GM20431 (cell line): ENCODE results near the gene NOM1.

Experiments
- in situ Hi-C: fragments of 300-500 bp; cut with MseI, MboI; formaldehyde crosslinking; loops from one replicate; pipeline ENCODE4 v1.15.0; 2020; ENCODE audit warnings: low sequenced_read_pairs; ENCODE audit not compliant: unreplicated experiment

Gene NOM1

DNA sequence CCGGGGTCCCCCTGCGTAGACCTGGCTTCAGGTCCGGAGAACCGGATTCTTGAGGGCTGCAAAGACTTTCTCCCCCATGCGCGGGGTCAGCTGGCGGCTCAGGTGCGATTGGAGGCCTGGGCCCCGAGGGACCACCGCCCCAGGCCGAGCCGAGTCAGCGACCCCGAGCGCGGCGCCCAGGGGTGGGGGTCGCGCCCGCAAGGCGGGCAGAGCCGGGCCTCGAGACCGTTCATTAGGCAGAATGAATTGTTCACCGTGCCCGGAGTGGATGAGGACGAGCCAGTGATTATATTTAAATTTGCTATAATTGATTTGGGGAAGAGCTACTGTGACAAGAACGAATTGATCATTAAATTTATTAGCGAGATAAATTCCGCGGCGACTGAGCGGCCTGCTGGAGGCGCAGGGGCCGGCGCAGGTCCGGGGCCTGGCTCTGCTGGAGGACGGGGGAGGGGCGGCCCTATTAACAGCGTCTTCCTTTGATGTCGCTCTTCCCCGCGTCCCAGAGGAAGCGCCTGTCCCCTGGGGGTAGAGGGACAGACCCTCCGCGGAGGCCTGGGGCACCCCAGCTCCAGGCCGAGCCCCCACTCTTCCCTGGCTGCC, 53.4 kb downstream of the NOM1 start:
- in situ Hi-C loops: no loop called here

- in situ Hi-C loops: no loop called here
Observed at GRCh38 chr7:157003445-157003755, 53.9 kb downstream of the NOM1 start.

DNA sequence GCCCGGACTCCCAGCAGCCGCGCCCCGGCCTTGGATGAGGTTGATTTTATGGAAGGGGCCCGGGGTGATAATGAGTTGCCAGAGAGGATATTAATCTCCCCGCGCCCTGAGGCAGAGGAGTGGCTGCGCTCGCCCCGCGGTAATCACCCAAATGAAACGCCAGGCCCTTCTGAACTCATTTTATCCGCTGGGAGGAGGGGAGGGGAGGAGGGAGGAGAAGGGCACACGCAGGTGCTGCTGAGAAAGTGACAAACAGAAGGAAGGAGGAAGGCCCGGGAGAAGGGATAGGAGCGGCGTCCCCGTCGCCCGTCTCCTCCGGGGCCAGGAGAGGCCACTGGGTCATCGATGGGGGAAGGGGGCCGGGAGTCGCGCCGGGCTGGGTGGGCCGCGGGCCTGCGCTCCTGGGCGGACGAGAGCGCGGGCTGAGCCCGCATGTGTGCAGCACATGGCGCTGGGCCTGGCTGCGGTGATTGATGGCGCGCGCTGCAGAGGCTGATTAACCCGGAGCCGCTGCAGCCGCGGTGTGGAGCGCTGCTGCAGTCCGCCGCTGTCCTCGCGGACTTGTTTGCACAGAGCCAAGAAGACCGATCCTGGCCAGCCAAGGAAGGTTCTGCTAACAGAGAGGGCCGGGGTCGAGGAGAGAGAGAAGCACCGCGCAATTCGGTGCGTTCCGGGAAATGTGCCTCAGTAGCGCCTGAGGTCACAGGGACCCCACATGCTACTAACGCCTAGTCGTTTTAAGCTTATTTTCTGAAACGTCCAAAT, 54.4 kb downstream of the NOM1 start:
- in situ Hi-C loops: no loop called here

DNA sequence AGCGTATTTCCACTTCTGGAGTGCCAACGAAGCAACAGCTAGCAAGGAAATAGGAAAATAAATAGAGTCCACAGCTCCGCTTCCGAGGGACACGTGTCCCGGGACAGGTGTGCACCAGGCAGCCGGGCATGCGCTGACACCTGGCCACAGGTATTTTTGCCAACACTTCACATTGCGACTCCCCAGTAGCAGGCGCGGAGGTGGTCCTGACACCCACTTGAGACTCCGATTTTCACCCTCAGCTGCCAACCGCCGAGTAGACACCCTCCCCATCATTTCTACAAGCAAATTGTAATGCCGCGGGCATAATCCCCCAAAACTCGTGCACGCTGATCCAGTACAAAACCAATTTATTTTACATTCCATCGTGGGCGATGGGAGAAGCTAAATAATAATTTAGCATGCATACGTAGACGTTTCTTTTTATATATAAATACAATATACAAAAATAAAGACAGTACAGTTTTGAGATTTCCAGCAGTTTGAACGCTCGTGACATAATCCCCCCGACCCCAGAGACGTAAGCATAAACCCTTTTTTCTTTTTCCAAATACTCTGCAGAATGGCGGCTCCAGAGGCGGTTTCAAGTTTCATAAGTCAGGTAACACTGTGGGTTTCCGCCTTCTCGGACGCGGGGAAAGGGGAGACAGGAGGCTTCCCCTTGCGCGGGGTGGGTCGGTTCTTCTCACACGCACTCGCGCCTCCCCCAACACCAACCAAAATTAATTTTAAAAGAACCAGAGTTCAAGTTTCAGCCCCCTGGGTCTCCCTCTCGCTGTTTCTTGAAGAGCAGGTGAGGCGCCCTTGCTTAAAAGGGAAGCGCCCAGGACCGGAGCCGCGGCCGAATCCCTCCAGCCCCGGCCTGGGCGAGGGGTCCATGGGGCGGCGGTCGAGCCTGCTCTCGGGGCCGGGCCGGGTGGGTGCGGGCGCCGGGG, 55.3 kb downstream of the NOM1 start:
- in situ Hi-C loops: no loop called here

GRCh38 chr7:157005456-157006204, 56.1 kb downstream of the NOM1 start:
- in situ Hi-C loops: no loop called here

GRCh38 chr7:157006205-157006747, 56.8 kb downstream of the NOM1 start:
- in situ Hi-C loops: no loop called here

- in situ Hi-C loops: no loop called here
Observed at GRCh38 chr7:157006829-157007469, 57.4 kb downstream of the NOM1 start.

DNA sequence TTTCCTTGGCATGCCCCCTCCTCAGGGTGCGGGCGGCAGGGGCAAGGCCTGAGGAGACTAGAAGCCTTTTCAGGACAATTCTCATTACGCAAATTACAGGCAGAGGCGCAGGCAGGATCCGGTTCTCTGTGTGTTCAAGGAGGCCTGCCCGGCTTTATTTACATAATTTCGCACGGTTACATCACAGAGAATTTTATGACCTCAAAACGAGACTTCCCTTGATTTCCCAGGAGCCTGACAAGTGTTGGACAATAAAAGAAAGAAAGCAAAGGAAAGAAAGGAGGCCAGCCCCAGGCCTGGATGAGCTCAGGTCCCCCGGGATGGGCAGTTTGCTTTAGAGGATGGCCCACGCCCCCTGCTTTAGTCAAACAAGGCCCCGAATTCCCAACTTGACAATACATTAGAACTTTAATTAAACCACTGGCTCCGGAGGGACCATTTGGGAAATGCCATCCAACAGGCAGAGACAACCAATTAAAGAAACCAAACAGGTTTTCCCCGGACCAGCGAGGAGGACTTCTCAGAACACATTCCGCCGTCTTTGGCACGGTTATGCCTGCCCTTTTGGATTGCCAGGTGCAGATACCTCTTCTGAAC, 58.1 kb downstream of the NOM1 start:
- in situ Hi-C loops: no loop called here

GRCh38 chr7:157008206-157009169, 59.0 kb downstream of the NOM1 start:
- in situ Hi-C loops: no loop called here

DNA sequence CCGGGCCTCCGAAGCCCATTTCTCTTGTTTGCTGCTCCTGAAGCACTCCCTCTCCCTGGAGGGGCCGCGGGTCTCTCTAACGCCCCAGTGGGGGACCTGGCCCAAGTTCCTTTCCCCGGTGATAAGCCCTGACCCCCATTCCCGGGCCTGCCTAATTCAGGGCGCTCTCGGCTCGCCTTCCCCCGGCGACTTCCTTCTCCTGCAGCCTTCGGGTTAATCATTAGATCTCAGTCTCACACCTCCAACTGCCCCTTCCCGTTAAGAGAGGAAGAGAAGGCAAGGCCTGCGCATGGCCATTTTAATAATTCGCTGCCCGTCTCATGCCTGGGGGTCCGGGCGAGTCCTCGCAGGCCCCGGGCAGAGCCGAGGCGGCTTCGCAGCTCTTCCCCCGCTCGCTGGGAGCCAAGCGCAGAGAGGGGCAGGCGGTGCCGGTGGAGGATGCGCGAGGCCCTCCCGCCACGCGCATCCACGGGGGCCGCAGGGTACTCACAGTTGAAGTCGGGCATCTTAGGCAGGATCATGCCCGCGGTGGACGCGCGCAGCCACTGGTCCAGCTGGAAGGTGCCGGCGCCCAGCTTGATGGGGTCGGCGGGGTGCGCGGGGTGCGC, 59.8 kb downstream of the NOM1 start:
- in situ Hi-C loops: no loop called here

- in situ Hi-C loops: no loop called here
Observed at GRCh38 chr7:157009778-157010587, 60.5 kb downstream of the NOM1 start.

DNA sequence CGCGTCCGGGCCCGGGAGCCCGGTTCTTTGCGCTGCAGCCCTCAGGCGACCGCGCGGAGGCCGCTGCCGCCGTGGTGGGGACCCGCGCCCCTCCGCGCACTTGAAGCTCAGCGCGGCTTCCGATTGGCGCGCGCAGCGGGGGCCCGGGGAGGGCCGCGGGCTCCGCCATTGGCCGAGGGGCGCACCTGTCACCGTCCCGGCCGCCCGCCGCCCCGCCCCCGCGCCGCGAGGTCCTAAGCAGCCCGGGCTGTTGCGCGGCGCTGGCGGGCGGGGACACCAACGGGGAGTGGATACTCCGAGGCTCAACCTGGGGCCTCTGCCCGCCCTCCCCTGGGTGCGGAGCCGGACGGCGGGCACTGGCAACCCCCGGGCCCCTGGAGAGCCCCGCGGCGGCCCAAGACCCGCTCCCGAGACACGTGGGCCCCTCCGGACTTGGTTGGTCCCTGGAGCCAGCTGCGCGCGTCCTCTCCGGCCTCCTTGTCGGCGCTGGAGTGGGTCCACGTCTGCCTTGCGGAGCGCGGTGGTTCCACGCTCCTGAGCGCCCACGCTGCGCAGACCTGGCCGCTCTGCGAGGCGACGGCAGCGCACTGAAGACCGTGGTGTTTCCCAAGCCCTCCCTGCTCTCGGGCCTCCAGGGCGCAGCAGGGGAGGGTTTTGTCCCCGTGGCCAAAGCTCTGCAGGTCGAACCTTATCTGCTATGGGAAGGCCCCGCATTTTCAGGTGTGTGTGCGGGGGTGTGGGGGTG, 61.2 kb downstream of the NOM1 start, which contains the start of gene MNX1:
Gene MNX1 (minus strand): TSS at position 76 of the 745 bp plus-strand sequence. CDS start 313 bp downstream, outside the sequence.
- in situ Hi-C loops: no loop called here

GRCh38 chr7:157011333-157012112, 62.0 kb downstream of the NOM1 start:
- in situ Hi-C loops: no loop called here

DNA sequence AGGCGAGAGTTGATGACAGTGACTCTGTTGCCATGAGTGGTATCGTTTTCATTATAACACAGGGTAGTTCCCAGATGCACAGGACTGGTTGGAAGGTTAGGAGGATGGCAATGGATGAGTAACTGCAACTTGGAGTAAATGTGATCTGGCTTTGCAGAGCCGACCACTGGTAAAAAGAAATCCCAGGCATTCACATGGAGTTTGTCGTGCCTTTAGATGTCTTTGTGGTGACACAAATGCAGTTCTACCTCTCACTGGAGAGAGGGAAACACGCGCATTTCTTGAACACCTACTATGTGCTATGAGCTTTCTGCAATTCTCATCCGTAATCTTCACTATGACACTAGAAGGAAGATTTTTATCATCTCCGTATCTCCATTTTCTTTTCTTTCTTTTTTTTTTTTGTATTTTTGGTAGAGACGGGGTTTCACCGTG, 62.6 kb downstream of the NOM1 start:
- in situ Hi-C loops: no loop called here

- in situ Hi-C loops: no loop called here
Observed at GRCh38 chr7:157013101-157013500, 63.6 kb downstream of the NOM1 start.
